CD4-positive, alpha-beta T cell treated with Interleukin-12 subunit alpha and Interleukin-12 subunit beta, for 1 hour (primary cell): ENCODE results near the gene FOXP3.

Experiments
- DNase-seq: peaks from one replicate; pipeline ENCODE4 v3.0.0-alpha.2; 2020

Gene FOXP3

DNA sequence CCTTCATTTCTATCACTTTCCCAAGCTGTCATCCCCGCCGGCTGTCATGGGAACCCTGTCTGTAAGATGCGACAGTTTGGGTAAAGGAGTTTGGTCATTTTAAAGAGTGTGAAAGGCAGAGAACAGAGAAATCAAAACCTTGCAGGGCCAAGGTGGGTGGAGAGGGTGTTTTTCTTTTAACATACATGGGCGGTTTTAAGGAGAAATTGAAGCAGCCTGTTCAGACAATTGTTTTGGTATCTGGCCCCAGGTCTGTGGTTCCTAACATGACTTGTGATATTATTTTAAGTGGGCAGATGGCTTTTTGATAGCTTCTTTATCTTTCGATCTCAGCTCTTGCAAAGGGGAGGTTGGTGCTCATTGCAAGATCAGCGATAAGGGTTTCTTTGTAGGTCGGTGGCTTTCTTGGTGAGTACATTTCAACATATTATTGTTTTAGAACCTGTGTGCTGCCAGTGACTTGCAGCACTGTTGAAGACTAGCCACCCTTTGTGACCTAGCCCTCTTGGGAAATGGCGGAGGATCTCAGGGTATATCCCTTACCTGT, 8.7 kb upstream of the FOXP3 start:
- DNase-seq: peak; percentile 70

DNA sequence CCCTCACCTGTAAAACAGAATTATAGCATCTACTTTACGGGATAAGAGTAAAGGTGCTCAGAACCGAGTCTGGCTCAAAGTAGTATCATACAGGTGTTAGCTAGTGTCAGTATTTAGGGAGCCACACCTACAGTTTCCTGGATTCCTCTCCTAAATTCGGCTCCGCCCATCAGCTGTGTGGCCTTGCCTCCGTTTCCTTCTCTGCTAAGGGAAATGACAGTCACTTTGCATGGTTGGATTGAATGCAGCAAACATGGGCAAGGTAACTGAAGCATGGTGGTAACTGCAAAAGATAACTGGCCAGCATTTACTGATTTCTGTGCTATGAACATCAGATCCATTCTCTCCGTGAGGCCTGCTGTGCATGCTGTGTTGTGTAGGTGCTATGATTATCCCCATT, 7.9 kb upstream of the FOXP3 start:
- DNase-seq: peak; percentile 38

DNA sequence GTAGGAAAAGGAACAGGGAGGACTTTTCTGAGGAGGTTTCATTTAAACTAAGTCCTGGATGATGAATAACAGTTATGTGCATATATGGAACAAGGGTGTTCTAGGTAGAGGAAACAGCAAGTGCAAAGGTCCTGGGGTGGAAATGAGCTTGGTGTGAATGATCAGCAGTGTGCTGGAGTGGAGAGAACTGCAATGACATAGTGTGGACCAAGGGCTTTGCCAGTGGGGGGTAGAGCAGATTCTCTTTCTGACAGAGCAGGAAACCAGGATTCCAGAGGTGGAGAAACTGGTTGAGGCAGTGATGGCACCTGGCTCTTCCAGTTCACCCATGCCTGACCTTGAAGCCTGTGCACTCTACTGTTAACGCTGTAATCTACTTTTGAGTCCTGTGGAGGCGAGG, 6.8 kb upstream of the FOXP3 start:
- no peak for DNase-seq

DNA sequence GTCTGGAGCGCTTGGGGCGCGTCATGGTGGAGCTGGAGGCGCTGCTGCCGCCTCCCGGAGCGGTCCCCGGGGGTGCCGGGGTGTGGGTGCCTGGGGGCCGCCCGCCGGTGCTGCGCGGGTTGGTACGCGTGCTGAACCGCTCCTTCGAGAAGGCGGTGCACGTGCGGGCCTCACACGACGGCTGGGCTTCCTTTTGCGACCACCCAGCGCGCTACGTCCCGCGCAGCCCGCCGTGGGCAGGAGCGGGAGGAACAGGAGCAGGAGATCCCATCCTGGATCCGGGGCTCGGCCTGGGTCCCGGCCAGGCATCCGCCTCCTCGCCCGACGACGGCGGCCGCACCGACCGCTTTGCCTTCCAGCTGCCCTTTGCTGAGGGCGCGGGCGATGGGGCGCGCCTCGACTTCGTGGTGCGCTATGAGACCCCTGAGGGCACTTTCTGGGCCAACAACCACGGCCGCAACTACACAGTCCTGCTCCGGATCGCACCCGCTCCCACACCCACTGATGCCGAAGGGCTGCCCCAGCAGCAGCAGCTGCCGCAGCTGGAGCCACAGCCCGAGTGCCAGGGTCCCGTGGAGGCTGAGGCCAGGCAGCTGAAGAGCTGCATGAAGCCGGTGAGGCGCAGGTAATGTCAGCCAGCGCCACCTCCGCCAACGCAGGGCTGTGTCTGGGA, 5.9 kb upstream of the FOXP3 start:
- DNase-seq: no peak

DNA sequence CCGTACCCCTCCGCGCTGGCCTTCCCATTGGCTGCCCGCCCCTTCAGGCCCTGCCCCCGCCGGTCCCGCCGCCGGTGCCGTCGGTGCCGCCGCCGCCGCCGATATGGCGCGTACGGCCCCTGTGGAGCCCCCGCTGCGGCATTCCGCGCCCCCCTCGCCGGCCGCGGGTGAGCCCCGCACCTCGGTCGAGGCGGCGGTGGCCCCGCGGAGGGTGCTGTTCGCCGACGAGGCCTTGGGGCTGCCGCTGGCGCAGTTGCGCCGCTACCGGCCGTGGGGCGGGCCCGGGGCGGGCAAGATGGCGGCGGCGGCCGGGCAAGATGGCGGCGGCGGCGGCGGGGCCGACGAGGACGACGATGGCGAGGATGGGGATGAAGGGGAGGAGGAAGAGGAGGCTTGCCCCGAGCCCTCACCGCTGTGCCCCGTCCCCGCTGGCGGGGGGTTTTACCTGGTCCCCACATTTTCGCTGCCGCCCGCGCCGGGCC, 5.3 kb upstream of the FOXP3 start, which contains the start of gene PPP1R3F:
PPP1R3F (plus strand) TSS at position 27 of the 482 bp plus-strand sequence; CDS start at position 104, 77 bp downstream.
- no peak for DNase-seq

DNA sequence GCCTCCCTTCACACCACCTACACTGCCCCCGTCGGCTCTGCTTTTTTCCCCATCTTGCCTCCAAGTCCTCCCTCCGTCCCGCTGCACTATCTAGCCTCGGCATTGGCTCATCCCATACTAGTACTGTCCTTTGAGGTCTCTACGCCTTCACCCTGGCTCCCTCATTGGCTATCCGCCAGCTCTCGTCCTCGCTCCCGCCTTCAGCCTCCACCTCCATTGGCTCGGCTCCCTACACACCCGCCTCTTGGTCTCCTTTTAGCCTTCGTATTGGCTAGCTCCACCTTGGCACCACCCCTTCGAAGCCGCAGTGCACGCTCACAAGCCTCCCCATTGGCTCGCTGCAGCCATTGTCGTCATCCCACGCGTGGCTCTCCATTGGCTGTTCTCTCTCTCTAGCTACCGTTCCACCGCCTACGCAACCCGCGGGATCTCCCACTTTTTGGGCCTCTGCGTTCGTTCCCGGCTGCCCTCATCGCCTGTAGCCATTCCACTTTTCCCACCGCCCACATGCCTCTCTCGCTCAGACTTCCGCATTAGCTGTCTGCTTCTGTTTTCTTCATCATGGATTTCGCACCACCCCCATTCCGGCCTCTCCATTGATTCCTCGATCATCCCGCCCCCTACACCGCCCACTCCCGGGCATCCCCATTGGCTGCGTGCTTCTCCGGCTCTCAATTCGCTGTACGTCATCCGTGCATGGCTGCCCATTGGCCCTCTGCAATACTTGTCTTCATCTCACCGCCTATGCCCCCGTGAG, 4.7 kb upstream of the FOXP3 start:
- DNase-seq: peak; percentile 96

DNA sequence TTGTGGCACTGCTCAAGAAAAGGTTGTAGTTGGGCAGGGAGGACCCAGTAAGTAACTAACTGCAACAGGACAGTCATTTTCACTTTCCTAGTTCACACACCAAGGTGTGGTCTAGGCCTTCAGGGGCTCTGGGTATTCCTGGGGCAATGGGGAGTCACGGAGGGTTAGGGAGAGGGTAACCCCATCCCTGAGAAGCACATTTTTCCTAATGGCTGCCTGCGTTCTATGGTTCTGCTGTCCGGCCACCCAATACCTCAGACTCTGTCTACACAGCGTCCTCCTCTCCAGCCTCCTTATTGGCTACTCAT, 4.1 kb upstream of the FOXP3 start:
- DNase-seq: no peak

DNA sequence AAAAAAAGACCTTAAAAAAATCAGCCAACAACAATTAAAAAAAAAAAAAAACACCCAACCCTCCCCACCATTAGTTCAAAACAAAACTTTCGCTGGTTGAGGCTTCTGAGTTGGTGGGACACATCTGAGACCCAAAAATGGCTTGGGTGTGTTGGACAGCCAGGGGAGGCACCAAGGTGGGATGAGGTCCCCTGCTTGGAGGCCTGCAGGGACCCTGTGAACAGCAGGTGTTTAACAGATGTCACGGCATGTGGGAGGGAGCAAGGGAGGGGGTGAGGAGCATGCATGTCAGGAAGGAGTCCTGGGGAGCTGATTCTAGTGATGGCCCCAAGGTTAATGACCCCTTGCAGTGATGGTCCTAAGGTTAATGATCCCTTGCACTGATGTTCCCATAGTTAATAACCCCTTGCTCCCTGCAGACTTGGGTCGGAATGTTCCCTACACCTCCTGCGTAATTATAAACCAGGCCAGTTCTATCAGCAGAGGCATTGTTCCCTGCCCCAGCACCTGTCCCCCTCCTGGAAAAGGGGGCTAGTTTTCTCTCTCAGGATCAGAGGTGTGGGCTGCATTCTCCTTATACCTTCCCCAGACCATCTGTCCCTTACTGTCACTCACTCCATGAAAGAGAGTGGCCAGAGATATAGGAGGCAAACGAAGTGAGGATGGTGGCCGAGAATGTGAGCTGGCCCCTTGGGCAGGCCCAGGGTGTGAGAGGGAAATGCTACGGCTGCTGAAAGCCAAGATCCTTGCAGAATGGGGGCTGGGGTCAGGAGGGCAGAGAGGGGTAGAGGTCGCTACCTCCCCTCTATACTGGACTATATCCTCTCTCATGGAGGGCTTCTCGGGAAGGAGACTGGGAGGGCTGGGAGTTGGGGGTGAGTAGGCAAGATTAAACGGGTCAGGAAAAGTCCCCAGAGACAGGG, 2.3 kb upstream of the FOXP3 start:
- DNase-seq: no peak

DNA sequence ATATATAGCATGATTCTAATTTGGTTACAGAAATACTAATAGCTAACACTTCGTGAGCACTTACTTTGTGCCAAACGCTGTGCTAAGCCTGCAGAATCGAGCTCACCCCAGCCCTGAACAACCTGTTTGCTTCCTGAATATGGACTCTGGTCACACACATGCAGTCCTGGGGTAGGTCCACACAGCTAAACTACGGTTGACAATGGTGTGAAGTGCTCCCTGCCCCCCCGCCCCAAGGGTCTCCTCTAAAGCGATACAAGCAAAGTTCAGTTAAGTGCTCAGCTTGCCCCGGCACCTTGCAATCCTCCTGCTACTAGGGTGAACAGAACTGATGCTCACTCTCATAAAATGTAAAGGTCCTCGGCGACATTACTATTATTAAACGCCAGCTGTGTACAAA, 879 bp downstream of the FOXP3 start:
- DNase-seq: no peak

DNA sequence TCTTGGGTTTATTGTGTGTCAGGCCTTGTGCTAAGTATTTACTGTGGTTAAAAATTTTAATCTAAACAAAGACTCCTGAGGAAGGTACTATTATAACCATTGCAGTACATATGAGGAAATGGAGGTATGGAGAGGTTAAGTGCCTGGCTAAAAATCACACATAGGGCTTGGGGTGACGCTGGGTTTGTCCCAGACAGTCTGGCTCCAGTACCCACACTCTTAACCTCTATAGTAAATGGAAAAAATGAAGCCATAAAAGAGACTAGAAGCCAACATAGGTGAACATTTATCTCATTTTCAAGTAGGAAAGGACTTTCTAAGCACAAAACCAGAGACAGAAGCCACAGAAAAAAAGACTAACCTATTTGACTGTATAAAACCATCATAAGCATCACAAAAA, 1.9 kb downstream of the FOXP3 start:
- DNase-seq: no peak

DNA sequence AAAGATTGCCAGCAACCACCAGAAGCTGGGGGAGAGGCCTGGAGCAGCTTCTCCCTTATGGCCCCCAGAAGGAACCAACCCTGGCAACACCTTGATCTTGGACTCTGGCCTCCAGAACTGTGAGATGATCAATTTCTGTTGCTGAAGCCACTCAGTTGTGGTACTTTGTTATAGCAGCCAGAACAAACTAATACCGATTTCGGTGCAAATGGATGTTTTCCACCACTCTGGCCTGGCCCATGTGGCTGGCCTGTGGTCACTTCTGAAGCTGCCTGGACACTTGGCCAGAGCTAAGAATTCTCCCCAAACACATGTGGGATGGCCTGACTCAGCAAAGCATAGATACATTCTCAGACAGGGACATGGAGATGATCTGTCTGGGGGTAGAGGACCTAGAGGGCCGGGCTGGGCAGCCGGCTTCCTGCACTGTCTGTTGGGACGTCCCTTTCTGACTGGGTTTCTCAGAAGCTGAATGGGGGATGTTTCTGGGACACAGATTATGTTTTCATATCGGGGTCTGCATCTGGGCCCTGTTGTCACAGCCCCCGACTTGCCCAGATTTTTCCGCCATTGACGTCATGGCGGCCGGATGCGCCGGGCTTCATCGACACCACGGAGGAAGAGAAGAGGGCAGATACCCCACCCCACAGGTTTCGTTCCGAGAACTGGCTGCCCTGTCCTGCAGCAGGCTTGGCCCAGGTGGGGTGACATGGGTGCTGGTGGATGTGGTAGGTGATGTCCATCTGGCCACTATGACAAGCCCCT, 4.1 kb downstream of the FOXP3 start:
- DNase-seq: no peak

DNA sequence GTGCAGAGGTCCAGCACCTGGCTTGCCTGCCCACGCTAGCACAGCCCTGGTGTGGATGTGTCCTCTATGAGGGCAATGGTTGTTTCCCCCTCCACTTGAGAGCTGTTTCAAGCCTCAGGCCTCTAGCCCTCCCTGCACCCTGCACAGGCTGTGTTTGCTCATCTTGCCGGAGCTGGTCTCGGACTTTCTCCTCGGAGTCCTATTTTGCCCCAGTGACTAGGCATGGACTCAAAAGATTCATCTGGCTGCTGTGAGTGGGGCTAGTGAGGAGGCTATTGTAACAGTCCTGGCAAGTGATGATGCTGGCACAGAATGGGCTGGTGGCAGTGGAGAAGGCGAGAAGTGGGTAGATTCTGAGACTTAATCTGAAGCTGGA, 5.8 kb downstream of the FOXP3 start:
- no peak for DNase-seq

DNA sequence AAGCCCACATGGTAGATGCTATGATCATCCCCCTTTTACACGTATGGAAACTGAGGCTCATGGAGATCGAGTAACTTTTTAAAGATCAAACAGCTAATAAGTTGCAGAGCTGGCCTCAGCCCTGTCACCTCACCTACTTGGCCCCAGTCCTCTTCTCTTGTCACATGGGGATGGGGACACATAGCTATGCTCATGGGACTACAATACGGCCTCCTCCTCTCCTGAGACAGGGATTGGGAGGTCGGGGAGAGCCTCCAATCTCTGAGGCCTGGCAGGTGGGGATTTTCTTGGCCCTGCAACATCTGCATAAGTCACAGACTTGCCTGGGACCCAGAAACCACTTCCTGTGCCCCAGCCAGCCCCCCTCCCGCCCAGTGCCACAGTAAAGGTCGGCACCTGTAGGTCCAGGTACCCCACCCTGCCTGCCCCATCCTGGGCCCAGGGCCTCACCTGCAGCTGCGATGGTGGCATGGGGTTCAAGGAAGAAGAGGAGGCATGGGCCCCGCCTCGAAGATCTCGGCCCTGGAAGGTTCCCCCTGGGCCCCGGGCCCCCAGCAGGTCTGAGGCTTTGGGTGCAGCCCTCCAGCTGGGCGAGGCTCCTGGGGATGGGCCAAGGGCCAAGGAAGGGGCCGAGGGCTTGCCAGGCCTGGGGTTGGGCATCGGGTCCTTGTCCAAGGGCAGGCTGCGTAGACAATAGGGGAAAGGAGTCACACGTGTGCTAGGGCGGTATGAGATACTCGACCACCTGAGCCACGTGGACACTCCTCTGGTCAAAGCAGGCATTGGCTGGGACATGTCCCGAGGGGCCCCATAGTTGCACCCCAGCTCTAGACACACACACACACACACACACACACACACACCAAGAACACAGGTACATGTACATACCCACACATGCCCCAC, 6.4 kb downstream of the FOXP3 start:
- peak; percentile 34 for DNase-seq

DNA sequence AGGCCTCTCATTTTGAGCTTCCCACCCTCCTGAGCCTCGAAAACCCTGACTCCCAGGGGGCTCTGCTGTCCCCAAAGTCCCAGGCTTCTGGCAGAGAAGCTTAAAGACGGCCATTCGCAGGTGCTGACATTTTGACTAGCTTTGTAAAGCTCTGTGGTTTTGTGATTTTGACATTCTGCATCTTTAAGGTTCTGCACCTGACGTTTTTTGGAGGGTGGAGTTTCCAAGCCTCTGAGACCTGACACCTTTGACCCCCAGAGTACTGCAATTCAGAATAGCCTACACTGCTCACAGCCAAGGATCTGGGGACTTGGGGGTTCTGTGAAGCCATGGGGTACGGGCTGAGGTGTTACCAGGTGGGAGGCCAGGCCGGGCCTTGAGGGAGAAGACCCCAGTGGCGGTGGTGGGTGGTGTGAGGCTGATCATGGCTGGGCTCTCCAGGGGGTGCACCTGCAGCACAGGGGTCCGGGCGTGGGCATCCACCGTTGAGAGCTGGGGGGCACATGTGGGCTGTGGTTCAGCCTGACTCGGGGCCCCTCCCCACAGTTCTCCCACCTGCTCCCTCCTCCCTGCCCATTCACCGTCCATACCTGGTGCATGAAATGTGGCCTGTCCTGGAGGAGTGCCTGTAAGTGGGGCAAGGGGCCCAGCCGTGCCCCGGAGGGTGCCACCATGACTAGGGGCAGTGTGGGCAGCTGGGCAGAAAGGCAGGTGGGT, 7.3 kb downstream of the FOXP3 start:
- no peak for DNase-seq

DNA sequence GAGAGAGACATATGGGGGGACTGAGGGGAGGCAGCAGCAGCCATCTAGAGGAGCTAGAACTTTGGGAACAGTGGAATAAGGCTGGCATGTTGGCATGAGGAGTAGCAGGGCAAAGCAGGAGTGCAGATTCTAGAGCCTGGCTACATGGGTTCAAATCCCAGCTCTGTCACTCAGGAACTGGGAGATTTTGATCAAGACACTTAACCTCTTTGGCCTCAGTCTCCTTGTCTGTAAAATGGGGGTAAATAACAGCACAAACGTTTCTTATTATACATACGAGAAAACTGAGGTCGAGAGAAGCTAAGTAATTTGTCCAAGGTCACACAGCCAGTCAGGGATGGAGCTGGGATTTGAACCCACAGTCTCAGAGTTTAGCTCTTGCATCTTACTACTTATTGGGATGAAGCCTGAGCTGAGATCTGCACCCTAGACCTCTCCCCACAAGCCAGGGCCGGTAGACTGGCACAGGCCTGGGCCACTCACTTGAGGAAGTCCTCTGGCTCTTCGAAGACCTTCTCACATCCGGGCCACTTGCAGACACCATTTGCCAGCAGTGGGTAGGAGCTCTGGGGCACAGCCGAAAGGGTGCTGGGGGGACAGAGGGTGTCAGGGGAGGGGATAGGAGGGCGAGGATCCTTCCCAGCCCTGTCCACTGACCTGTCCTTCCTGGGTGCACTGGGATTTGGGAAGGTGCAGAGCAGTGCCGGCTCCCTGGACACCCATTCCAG, 8.1 kb downstream of the FOXP3 start:
- DNase-seq: no peak

DNA sequence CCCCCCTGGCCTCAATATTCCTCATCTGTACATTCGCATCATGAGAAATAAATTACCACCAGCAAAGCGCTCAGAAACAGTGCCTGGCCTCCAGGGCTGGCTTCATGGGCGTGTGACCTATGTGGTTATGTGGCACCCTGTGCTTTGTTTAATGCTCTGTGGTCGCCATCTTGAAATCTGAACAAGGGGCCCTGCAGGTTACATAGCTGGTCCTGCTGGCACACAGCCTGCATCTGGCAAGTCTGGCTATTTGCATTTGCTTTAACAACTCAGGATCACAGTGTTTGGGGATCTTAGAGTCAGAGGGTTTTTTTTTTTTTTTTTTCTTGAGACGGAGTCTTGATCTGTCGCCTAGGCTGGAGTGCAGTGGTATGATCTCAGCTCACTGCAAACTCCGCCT, 9.9 kb downstream of the FOXP3 start:
- no peak for DNase-seq

DNA sequence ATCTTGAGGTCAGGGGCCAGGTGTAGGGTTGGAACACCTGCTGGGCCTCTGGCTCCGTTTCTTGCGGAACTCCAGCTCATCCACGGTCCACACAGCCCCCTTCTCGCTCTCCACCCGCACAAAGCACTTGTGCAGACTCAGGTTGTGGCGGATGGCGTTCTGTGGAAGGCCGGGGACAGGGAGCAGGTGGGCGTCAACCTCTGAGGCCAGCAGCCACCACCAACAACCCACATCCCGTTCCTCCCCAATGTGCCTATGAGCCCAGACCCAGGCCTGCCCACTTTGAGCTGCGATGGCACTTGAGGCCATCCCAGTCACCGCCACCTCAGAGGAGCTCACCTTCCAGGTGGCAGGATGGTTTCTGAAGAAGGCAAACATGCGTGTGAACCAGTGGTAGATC, 13.2 kb downstream of the FOXP3 start:
- DNase-seq: no peak

DNA sequence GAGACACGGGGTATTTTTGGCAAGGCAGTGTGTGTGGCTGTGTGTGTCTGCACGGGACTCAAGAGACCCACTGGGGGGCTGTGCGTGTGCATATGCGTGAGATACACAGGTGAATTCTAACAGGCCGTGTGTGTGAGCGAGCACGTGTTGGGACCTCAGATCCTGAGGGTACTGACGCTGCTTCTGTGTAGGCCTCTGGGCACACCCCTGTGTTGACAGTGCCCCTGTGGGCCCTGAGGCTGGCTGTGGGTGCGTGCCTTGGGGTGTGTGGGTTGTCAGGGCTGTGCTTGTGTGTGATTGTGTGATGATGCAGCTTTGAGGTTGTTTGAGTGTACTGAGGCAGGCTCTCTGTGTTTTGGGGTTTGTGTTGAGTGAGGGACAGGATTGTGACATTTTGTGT, 13.9 kb downstream of the FOXP3 start:
- no peak for DNase-seq

DNA sequence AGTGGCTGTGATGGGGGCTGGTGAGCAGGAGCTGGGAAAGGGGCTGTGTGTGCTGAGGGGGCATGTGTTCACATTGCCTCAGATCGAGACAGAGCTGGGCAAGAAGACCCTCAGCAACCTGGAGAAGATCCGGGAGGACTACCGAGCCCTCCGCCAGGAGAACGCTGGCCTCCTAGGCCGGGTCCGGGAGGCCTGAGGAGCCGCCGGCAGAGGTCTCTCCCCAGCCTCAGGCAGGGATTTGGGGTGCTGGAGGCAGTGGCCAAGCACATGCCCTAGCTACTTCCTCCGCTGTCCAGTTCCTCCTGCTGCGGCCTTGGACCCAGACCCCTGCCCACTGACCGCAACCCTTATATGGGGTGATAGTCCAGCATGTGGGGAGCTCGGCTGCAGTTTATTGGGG, 14.4 kb downstream of the FOXP3 start:
- no peak for DNase-seq

DNA sequence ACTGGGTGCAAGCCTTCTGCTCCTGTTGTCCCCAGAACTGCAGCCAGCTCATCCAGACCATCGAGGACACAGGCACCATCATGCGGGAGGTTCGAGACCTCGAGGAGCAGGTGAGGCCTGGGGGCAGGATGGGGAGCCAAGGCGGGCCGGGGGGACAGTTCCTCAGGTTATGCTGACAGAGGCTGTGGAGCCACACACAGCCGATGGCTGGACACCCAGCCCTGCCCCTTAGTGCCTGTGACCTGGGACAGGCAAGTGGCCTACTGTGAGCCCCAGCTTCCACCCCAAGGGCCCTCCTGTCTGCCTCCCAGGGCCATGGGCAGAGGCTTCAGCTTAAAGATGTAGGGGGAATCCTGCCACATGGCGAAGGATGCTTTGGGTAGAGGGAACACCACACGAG, 14.9 kb downstream of the FOXP3 start:
- no peak for DNase-seq
